ENCODE data around the gene GHRHR. TPM values are rescaled to one million over a fixed set of nuclear protein-coding genes. Genes with fewer than 3 reads are reported as not detected.

GHRHR gene
- total and polyA plus RNA-seq, 2 donors from 2014 or later = 0.75 TPM; not detected in 1

GRCh38 chr7:30983914-30984247 lies 20.1 kb downstream of the GHRHR start:
- TF ChIP-seq CTCF (IDR thresholded peaks at IDR 0.05; ENCODE audit: borderline replicate concordance, extremely low read depth, insufficient read depth) = no peak
- Histone ChIP-seq H3K36me3 (ENCODE audit: control insufficient read depth in 2 of 3, insufficient read depth in 3 of 3, low read length in 3 of 3) (no peaks in the 10 kb centered on the region), H3K9ac (ENCODE audit: low read length in 3 of 3) (no peak overlapping the region), H3K27ac (ENCODE audit: low read depth in 2 of 2, low read length in 2 of 2) (no peak overlapping the region), H3K4me3 (ENCODE audit: low read length in 3 of 3) (no peak overlapping the region), H3K9me3 (ENCODE audit: control insufficient read depth in 2 of 3, insufficient read depth in 1 of 3, low read length in 3 of 3) (no peaks in the 10 kb centered on the region), H3K27me3 (ENCODE audit: control insufficient read depth, insufficient read depth, low read length) (no peaks in the 10 kb centered on the region), H3K4me1 (ENCODE audit: control insufficient read depth in 2 of 3, insufficient read depth in 2 of 3, low read depth in 1 of 3, low read length in 3 of 3) (peaks cover 0 to 3% (median 2%) of the 10 kb centered on the region in 3 donors)
- DNase-seq = no peak
- intact Hi-C loops (cut with DNase I) = loop anchor here (5.0 kb wide), 1 partner anchor 138 kb away; no protein-coding TSS in a partner anchor
- no peak for FAIRE-seq

GRCh38 chr7:30984359-30985107 lies 20.8 kb downstream of the GHRHR start:
- Histone ChIP-seq H3K27ac (ENCODE audit: low read depth in 2 of 2, low read length in 2 of 2) (no peak overlapping the region), H3K27me3 (ENCODE audit: control insufficient read depth, insufficient read depth, low read length) (no peaks in the 10 kb centered on the region), H3K4me1 (ENCODE audit: control insufficient read depth in 2 of 3, insufficient read depth in 2 of 3, low read depth in 1 of 3, low read length in 3 of 3) (peaks cover 0 to 4% (median 3%) of the 10 kb centered on the region in 3 donors), H3K9ac (ENCODE audit: low read length in 3 of 3) (no peak overlapping the region), H3K36me3 (ENCODE audit: control insufficient read depth in 2 of 3, insufficient read depth in 3 of 3, low read length in 3 of 3) (no peaks in the 10 kb centered on the region), H3K9me3 (ENCODE audit: control insufficient read depth in 2 of 3, insufficient read depth in 1 of 3, low read length in 3 of 3) (no peaks in the 10 kb centered on the region), H3K4me3 (ENCODE audit: low read length in 3 of 3) (no peak overlapping the region)
- no peak for TF ChIP-seq CTCF (IDR thresholded peaks at IDR 0.05; ENCODE audit: borderline replicate concordance, extremely low read depth, insufficient read depth)
- FAIRE-seq = no peak
- intact Hi-C loops (cut with DNase I) = loop anchor here (5.0 kb wide), 1 partner anchor 138 kb away; no protein-coding TSS in a partner anchor
- DNase-seq = no peak

GRCh38 chr7:30985756-30986155 lies 22.0 kb downstream of the GHRHR start:
- Histone ChIP-seq H3K36me3 (ENCODE audit: control insufficient read depth in 2 of 3, insufficient read depth in 3 of 3, low read length in 3 of 3) (no peaks in the 10 kb centered on the region), H3K27me3 (ENCODE audit: control insufficient read depth, insufficient read depth, low read length) (no peaks in the 10 kb centered on the region), H3K4me1 (ENCODE audit: control insufficient read depth in 2 of 3, insufficient read depth in 2 of 3, low read depth in 1 of 3, low read length in 3 of 3) (peaks cover 0 to 4% (median 3%) of the 10 kb centered on the region in 3 donors), H3K4me3 (ENCODE audit: low read length in 3 of 3) (no peak overlapping the region), H3K27ac (ENCODE audit: low read depth in 2 of 2, low read length in 2 of 2) (no peak overlapping the region), H3K9ac (ENCODE audit: low read length in 3 of 3) (no peak overlapping the region), H3K9me3 (ENCODE audit: control insufficient read depth in 2 of 3, insufficient read depth in 1 of 3, low read length in 3 of 3) (no peaks in the 10 kb centered on the region)
- FAIRE-seq = no peak
- intact Hi-C loops (cut with DNase I) = no loop called here
- TF ChIP-seq CTCF (IDR thresholded peaks at IDR 0.05; ENCODE audit: borderline replicate concordance, extremely low read depth, insufficient read depth) = no peak
- no peak for DNase-seq

All from kidney (tissue), 14 donors.